ENCODE measurements around the gene MXRA8.
A peak's percentile ranks its signal among the peaks of the same experiment; 100 is the strongest.

GRCh38 chr1:1399187-1399871, 41.0 kb upstream of the MXRA8 start, which contains the start of gene CCNL2:
- TF ChIP-seq CTCF (IDR thresholded peaks at IDR 0.05) (peak; percentile 70), ZFX (IDR thresholded peaks at IDR 0.05; ENCODE audit: borderline replicate concordance) (no peak)
